Measurements from ENCODE around the gene GRM7. TPM values are rescaled to one million over a fixed set of nuclear protein-coding genes. Genes with fewer than 3 reads are reported as not detected.

Gene GRM7
- total and polyA plus RNA-seq, 2 experiments from 2014 or later, result 1.7 to 2.7 TPM

GRCh38 chr3:7447197-7447769 is 586.4 kb downstream of the GRM7 start:
- Histone ChIP-seq H3K79me2 (no peaks in the 10 kb centered on the region), H3K9me3 (ENCODE audit: low read depth) (no peaks in the 10 kb centered on the region), H3K27ac (no peak overlapping the region), H2AFZ (no peak overlapping the region), H3K9me2 (replicated peaks; ENCODE audit: insufficient read depth) (no peaks in the 10 kb centered on the region), H3K4me1 (ENCODE audit: insufficient read depth) (no peaks in the 10 kb centered on the region), H3K4me2 (no peak overlapping the region), H3K36me3 (replicated peaks; ENCODE audit: insufficient read depth, low read depth) (no peaks in the 10 kb centered on the region), H3K4me3 (no peak overlapping the region), H3K27me3 (no peaks in the 10 kb centered on the region), H4K20me1 (ENCODE audit: insufficient read depth, poor library complexity, severe bottlenecking) (no peaks in the 10 kb centered on the region)
- 81% methylated on average over 6 of the region's 6 CpGs for WGBS (ENCODE audit: low lambda C conversion rate, missing lambda C conversion rate)
- no peak for TF ChIP-seq EZH2phosphoT487 (IDR thresholded peaks at IDR 0.05; ENCODE audit: low read depth, severe bottlenecking, unreplicated experiment)
- TF ChIP-seq EZH2 (IDR thresholded peaks at IDR 0.05; ENCODE audit: borderline replicate concordance), result no peak
- no peak for TF ChIP-seq CTCF (IDR thresholded peaks at IDR 0.05; ENCODE audit: poor library complexity)
- DNase-seq (ENCODE audit: low spot score), result no peak

GRCh38 chr3:7456386-7456785 is 595.5 kb downstream of the GRM7 start:
- Histone ChIP-seq H3K36me3 (replicated peaks; ENCODE audit: insufficient read depth, low read depth) (no peaks in the 10 kb centered on the region), H3K4me3 (no peak overlapping the region), H4K20me1 (ENCODE audit: insufficient read depth, poor library complexity, severe bottlenecking) (no peaks in the 10 kb centered on the region), H3K4me1 (ENCODE audit: insufficient read depth) (no peaks in the 10 kb centered on the region), H3K79me2 (no peaks in the 10 kb centered on the region), H2AFZ (no peak overlapping the region), H3K27me3 (no peaks in the 10 kb centered on the region), H3K9me3 (ENCODE audit: low read depth) (no peaks in the 10 kb centered on the region), H3K27ac (no peak overlapping the region), H3K9me2 (replicated peaks; ENCODE audit: insufficient read depth) (no peaks in the 10 kb centered on the region), H3K4me2 (no peak overlapping the region)
- no peak for DNase-seq (ENCODE audit: low spot score)
- TF ChIP-seq EZH2phosphoT487 (IDR thresholded peaks at IDR 0.05; ENCODE audit: low read depth, severe bottlenecking, unreplicated experiment), result no peak
- TF ChIP-seq EZH2 (IDR thresholded peaks at IDR 0.05; ENCODE audit: borderline replicate concordance), result no peak
- TF ChIP-seq CTCF (IDR thresholded peaks at IDR 0.05; ENCODE audit: poor library complexity), result no peak
- WGBS (ENCODE audit: low lambda C conversion rate, missing lambda C conversion rate), result 98% methylated on average over 2 of the region's 2 CpGs

GRCh38 chr3:7461202-7461825 is 600.4 kb downstream of the GRM7 start:
- no peaks in the 10 kb centered on the region for H3K36me3 ChIP-seq (replicated peaks; ENCODE audit: insufficient read depth, low read depth)
- no peaks in the 10 kb centered on the region for H3K27me3 ChIP-seq
- H3K27ac ChIP-seq, result no peak overlapping the region
- H3K9me2 ChIP-seq (replicated peaks; ENCODE audit: insufficient read depth), result no peaks in the 10 kb centered on the region
- H2AFZ ChIP-seq, result no peak overlapping the region
- H4K20me1 ChIP-seq (ENCODE audit: insufficient read depth, poor library complexity, severe bottlenecking), result no peaks in the 10 kb centered on the region
- no peak for TF ChIP-seq EZH2 (IDR thresholded peaks at IDR 0.05; ENCODE audit: borderline replicate concordance)
- no peak for TF ChIP-seq EZH2phosphoT487 (IDR thresholded peaks at IDR 0.05; ENCODE audit: low read depth, severe bottlenecking, unreplicated experiment)
- no peaks in the 10 kb centered on the region for H3K79me2 ChIP-seq
- H3K4me2 ChIP-seq, result no peak overlapping the region
- H3K4me3 ChIP-seq, result no peak overlapping the region
- no peak for DNase-seq (ENCODE audit: low spot score)
- H3K9me3 ChIP-seq (ENCODE audit: low read depth), result no peaks in the 10 kb centered on the region
- WGBS (ENCODE audit: low lambda C conversion rate, missing lambda C conversion rate), result 91% methylated on average over 8 of the region's 8 CpGs
- no peaks in the 10 kb centered on the region for H3K4me1 ChIP-seq (ENCODE audit: insufficient read depth)

- H3K9me2 ChIP-seq (replicated peaks; ENCODE audit: insufficient read depth), result no peaks in the 10 kb centered on the region
- TF ChIP-seq EZH2phosphoT487 (IDR thresholded peaks at IDR 0.05; ENCODE audit: low read depth, severe bottlenecking, unreplicated experiment) (no peak), CTCF (IDR thresholded peaks at IDR 0.05; ENCODE audit: poor library complexity) (no peak), EZH2 (IDR thresholded peaks at IDR 0.05; ENCODE audit: borderline replicate concordance) (no peak)
- 96% methylated on average over 2 of the region's 2 CpGs for WGBS (ENCODE audit: low lambda C conversion rate, missing lambda C conversion rate)
- no peak overlapping the region for H2AFZ ChIP-seq
- no peaks in the 10 kb centered on the region for H3K27me3 ChIP-seq
- no peaks in the 10 kb centered on the region for H3K9me3 ChIP-seq (ENCODE audit: low read depth)
- H4K20me1 ChIP-seq (ENCODE audit: insufficient read depth, poor library complexity, severe bottlenecking), result no peaks in the 10 kb centered on the region
- no peaks in the 10 kb centered on the region for H3K79me2 ChIP-seq
- no peak overlapping the region for H3K4me2 ChIP-seq
- H3K27ac ChIP-seq, result no peak overlapping the region
- H3K4me1 ChIP-seq (ENCODE audit: insufficient read depth), result no peaks in the 10 kb centered on the region
- no peaks in the 10 kb centered on the region for H3K36me3 ChIP-seq (replicated peaks; ENCODE audit: insufficient read depth, low read depth)
- no peak overlapping the region for H3K4me3 ChIP-seq
- DNase-seq (ENCODE audit: low spot score), result no peak
Measured at GRCh38 chr3:7469866-7470265, 609.0 kb downstream of the GRM7 start.
